Measurements from ENCODE around the gene ADGRD2.

The ADGRD2 gene

GRCh38 chr9:124512806-124513204 lies 62.6 kb downstream of the ADGRD2 start:
- no peak for DNase-seq

GRCh38 chr9:124513376-124513994 lies 63.2 kb downstream of the ADGRD2 start:
- no peak for DNase-seq

GRCh38 chr9:124514125-124514524 lies 63.9 kb downstream of the ADGRD2 start:
- no peak for DNase-seq

- no peak for DNase-seq
Observed at GRCh38 chr9:124514874-124515273, 64.6 kb downstream of the ADGRD2 start.

- DNase-seq: no peak
Observed at GRCh38 chr9:124517600-124517999, 67.3 kb downstream of the ADGRD2 start.

- no peak for DNase-seq
Observed at GRCh38 chr9:124518116-124518515, 67.9 kb downstream of the ADGRD2 start.

GRCh38 chr9:124520206-124520596 lies 70.0 kb downstream of the ADGRD2 start:
- no peak for DNase-seq

GRCh38 chr9:124521142-124521541 lies 70.9 kb downstream of the ADGRD2 start:
- DNase-seq: no peak

GRCh38 chr9:124522121-124523098 lies 72.2 kb downstream of the ADGRD2 start:
- no peak for DNase-seq

- no peak for DNase-seq
Observed at GRCh38 chr9:124526174-124526573, 75.9 kb downstream of the ADGRD2 start.

- DNase-seq: no peak
Observed at GRCh38 chr9:124527781-124528180, 77.5 kb downstream of the ADGRD2 start.
